Limb (tissue), 2 donors: Measurements from ENCODE around the gene CCNI.
"Not testable (repeated sequence)": the region's sequence is repeated elsewhere in the genome, so short reads cannot be mapped to it uniquely, and the experiment has no call there.

Experiments used
- DNase-seq, 2 donors: peaks; one replicate each; pipeline ENCODE4 v3.0.0-alpha.2; 2016; ENCODE audit errors: extremely low spot score in 2 of 2

Gene CCNI

GRCh38 chr4:77082886-77083608 lies 7.3 kb upstream of the CCNI start:
- DNase-seq: no peak

- not testable (repeated sequence) for DNase-seq
These were observed 5.0 kb upstream of the CCNI start for GRCh38 chr4:77080806-77081205.

- no peak for DNase-seq
These were observed 3.5 kb upstream of the CCNI start for GRCh38 chr4:77079281-77079680.

GRCh38 chr4:77078401-77078800 lies 2.6 kb upstream of the CCNI start:
- DNase-seq: no peak

GRCh38 chr4:77076889-77077635 lies 1.3 kb upstream of the CCNI start:
- DNase-seq: no peak

- DNase-seq: peak; percentile 56 to 86
These were observed 571 bp downstream of the CCNI start for GRCh38 chr4:77074981-77075855.

- DNase-seq: no peak
These were observed 1.4 kb downstream of the CCNI start for GRCh38 chr4:77074381-77074831.

- no peak for DNase-seq
These were observed 1.8 kb downstream of the CCNI start for GRCh38 chr4:77073981-77074380.

- DNase-seq: no peak
These were observed 2.5 kb downstream of the CCNI start for GRCh38 chr4:77073106-77073809.

GRCh38 chr4:77072195-77072753 lies 3.5 kb downstream of the CCNI start:
- DNase-seq: no peak

GRCh38 chr4:77069514-77069913 lies 6.3 kb downstream of the CCNI start:
- not testable (repeated sequence) for DNase-seq

GRCh38 chr4:77065382-77065781 lies 10.4 kb downstream of the CCNI start:
- no peak for DNase-seq

GRCh38 chr4:77062856-77063255 lies 12.9 kb downstream of the CCNI start:
- DNase-seq: no peak

GRCh38 chr4:77052352-77052751 lies 23.4 kb downstream of the CCNI start:
- no peak for DNase-seq

- no peak for DNase-seq
These were observed 24.8 kb downstream of the CCNI start for GRCh38 chr4:77050962-77051361.

- DNase-seq: no peak
These were observed 28.8 kb downstream of the CCNI start for GRCh38 chr4:77047037-77047436.

- DNase-seq: no peak
These were observed 30.3 kb downstream of the CCNI start for GRCh38 chr4:77045490-77045889.

- peak in 1 of 2 donors; percentile 54 for DNase-seq
These were observed 31.2 kb downstream of the CCNI start for GRCh38 chr4:77044461-77045150.

GRCh38 chr4:77043507-77044136 lies 32.2 kb downstream of the CCNI start:
- DNase-seq: no peak
